ENCODE data around the gene MAGI1. TPM values are rescaled to one million over a fixed set of nuclear protein-coding genes. Genes with fewer than 3 reads are reported as not detected.

MAGI1 gene
- total RNA-seq, 1 experiment from 2014 or later = 38.6 TPM

DNA sequence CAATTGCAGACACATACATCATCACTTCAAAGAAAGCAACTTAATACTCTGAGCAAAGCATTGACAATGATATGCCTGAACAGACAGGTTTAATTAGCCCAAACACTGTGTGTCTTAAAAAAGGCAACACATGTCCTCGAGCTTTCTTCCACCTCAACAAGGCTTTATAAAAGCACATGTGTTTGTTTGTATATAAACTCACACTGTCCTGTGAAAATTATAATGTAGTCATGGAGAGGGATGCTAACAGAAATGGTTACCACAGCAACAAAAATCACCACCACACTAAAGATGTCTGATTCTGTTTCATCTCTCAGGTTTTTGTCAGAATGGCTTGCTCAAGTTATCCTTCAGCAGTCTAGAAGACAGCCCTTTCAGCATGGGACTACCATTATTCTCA is 314.7 kb downstream of the MAGI1 start:
- Histone ChIP-seq H3K4me1 (ENCODE audit: control insufficient read depth in 1 of 2, insufficient read depth in 2 of 2, low read length in 2 of 2) (no peaks in the 10 kb centered on the region), H3K36me3 (ENCODE audit: control insufficient read depth in 1 of 2, insufficient read depth in 2 of 2, low read length in 2 of 2) (no peaks in the 10 kb centered on the region), H4K20me1 (ENCODE audit: insufficient read depth) (no peaks in the 10 kb centered on the region), H3K4me2 (ENCODE audit: low read length) (no peak overlapping the region), H2AFZ (ENCODE audit: low read depth, low read length, poor library complexity, severe bottlenecking) (no peak overlapping the region), H3K79me2 (ENCODE audit: insufficient read depth, low read length) (no peaks in the 10 kb centered on the region), H3K9me3 (ENCODE audit: control insufficient read depth in 1 of 2, insufficient read depth in 1 of 2, low read depth in 1 of 2, low read length in 2 of 2) (no peaks in the 10 kb centered on the region), H3K9me2 (ENCODE audit: insufficient read depth) (no peaks in the 10 kb centered on the region), H3K4me3 (replicated peaks in 1 of 2; ENCODE audit: low read depth in 1 of 2, low read length in 2 of 2) (no peak overlapping the region), H3K27me3 (ENCODE audit: insufficient read depth, low read length) (no peaks in the 10 kb centered on the region), H3K9ac (ENCODE audit: low read length) (no peak overlapping the region), H3K27ac (ENCODE audit: low read depth, low read length) (no peak overlapping the region)
- no peak for ATAC-seq
- ChIA-PET CTCF (no interaction called here), POLR2A (no interaction called here), RAD21 (ENCODE audit: low non-redundant PET in 1 of 2, low total read pairs in 2 of 2, uncharacterized antibody in 2 of 2, unreplicated experiment in 2 of 2) (no interaction called here)
- intact Hi-C loops (cut with micrococcal nuclease) = no loop called here
- DNase-seq (ENCODE audit: low read depth, low spot score) = no peak
- TF ChIP-seq SIN3A (IDR thresholded peaks at IDR 0.05; ENCODE audit: low read depth) = no peak
- TF ChIP-seq, protein P1, sequence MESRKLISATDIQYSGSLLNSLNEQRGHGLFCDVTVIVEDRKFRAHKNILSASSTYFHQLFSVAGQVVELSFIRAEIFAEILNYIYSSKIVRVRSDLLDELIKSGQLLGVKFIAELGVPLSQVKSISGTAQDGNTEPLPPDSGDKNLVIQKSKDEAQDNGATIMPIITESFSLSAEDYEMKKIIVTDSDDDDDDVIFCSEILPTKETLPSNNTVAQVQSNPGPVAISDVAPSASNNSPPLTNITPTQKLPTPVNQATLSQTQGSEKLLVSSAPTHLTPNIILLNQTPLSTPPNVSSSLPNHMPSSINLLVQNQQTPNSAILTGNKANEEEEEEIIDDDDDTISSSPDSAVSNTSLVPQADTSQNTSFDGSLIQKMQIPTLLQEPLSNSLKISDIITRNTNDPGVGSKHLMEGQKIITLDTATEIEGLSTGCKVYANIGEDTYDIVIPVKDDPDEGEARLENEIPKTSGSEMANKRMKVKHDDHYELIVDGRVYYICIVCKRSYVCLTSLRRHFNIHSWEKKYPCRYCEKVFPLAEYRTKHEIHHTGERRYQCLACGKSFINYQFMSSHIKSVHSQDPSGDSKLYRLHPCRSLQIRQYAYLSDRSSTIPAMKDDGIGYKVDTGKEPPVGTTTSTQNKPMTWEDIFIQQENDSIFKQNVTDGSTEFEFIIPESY (IDR thresholded peaks at IDR 0.05; ENCODE audit: extremely low read depth, insufficient replicate concordance, low read length) = no peak
- no peak for TF ChIP-seq YY1 (IDR thresholded peaks at IDR 0.05; ENCODE audit: extremely low read depth, insufficient replicate concordance, low read depth, low read length)
- no peak for TF ChIP-seq CBX3 (IDR thresholded peaks at IDR 0.05; ENCODE audit: low read depth)
- TF ChIP-seq ELF1 (IDR thresholded peaks at IDR 0.05; ENCODE audit: borderline replicate concordance, low read depth) = no peak
- TF ChIP-seq TCF7L2 (IDR thresholded peaks at IDR 0.05; ENCODE audit: borderline replicate concordance, extremely low read depth, insufficient read depth, insufficient read length) = no peak
- TF ChIP-seq EZH2phosphoT487 (IDR thresholded peaks at IDR 0.05; ENCODE audit: borderline replicate concordance) = no peak
- no peak for TF ChIP-seq EZH2 (IDR thresholded peaks at IDR 0.05)
- TF ChIP-seq, protein P2, sequence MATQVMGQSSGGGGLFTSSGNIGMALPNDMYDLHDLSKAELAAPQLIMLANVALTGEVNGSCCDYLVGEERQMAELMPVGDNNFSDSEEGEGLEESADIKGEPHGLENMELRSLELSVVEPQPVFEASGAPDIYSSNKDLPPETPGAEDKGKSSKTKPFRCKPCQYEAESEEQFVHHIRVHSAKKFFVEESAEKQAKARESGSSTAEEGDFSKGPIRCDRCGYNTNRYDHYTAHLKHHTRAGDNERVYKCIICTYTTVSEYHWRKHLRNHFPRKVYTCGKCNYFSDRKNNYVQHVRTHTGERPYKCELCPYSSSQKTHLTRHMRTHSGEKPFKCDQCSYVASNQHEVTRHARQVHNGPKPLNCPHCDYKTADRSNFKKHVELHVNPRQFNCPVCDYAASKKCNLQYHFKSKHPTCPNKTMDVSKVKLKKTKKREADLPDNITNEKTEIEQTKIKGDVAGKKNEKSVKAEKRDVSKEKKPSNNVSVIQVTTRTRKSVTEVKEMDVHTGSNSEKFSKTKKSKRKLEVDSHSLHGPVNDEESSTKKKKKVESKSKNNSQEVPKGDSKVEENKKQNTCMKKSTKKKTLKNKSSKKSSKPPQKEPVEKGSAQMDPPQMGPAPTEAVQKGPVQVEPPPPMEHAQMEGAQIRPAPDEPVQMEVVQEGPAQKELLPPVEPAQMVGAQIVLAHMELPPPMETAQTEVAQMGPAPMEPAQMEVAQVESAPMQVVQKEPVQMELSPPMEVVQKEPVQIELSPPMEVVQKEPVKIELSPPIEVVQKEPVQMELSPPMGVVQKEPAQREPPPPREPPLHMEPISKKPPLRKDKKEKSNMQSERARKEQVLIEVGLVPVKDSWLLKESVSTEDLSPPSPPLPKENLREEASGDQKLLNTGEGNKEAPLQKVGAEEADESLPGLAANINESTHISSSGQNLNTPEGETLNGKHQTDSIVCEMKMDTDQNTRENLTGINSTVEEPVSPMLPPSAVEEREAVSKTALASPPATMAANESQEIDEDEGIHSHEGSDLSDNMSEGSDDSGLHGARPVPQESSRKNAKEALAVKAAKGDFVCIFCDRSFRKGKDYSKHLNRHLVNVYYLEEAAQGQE (IDR thresholded peaks at IDR 0.05; ENCODE audit: low read depth) = no peak
- no peak for TF ChIP-seq POLR2A (IDR thresholded peaks at IDR 0.05; ENCODE audit: borderline replicate concordance, extremely low read depth, insufficient read depth, insufficient read length)
- TF ChIP-seq, protein P3, sequence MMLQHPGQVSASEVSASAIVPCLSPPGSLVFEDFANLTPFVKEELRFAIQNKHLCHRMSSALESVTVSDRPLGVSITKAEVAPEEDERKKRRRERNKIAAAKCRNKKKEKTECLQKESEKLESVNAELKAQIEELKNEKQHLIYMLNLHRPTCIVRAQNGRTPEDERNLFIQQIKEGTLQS (IDR thresholded peaks at IDR 0.05) = no peak
- TF ChIP-seq JUND (IDR thresholded peaks at IDR 0.05) = no peak
- no peak for TF ChIP-seq SP1 (IDR thresholded peaks at IDR 0.05; ENCODE audit: low read depth)
- TF ChIP-seq EGR1 (IDR thresholded peaks at IDR 0.05; ENCODE audit: low read depth) = no peak
- no peak for TF ChIP-seq CEBPB (IDR thresholded peaks at IDR 0.05; ENCODE audit: low read depth)
- no peak for TF ChIP-seq ZNF274 (IDR thresholded peaks at IDR 0.05; ENCODE audit: low read depth, low read length)
- TF ChIP-seq ZFX (IDR thresholded peaks at IDR 0.05) = no peak
- TF ChIP-seq, protein P4, sequence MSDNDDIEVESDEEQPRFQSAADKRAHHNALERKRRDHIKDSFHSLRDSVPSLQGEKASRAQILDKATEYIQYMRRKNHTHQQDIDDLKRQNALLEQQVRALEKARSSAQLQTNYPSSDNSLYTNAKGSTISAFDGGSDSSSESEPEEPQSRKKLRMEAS (IDR thresholded peaks at IDR 0.05) = no peak
- TF ChIP-seq SRF (IDR thresholded peaks at IDR 0.05; ENCODE audit: low read depth) = no peak
- TF ChIP-seq POLR2AphosphoS5 (IDR thresholded peaks at IDR 0.05; ENCODE audit: low read depth, low read length) = no peak
- BruUV-seq (replicated peaks) = no TSS peak
